Mesendoderm (in vitro differentiated cells): ENCODE results near the gene TMEM132D.

Source experiments
- DNase-seq: peaks from one replicate; pipeline ENCODE4 v3.0.0; 2013
- H2AK5ac ChIP-seq: 2 replicates; pipeline ENCODE4 v1.6.1; 2013; ENCODE audit warnings: low read length, inconsistent platforms
- H2BK120ac ChIP-seq: 2 replicates; pipeline ENCODE4 v1.6.1; 2013; ENCODE audit warnings: low read depth, mild to moderate bottlenecking, low read length, moderate library complexity, mixed read lengths
- H2BK15ac ChIP-seq: replicated peaks from 2 replicates; pipeline ENCODE4 v1.6.1; 2013; ENCODE audit warnings: low read depth, mild to moderate bottlenecking, moderate library complexity
- H2BK5ac ChIP-seq: 2 replicates; pipeline ENCODE4 v1.6.1; 2013; ENCODE audit warnings: low read length, inconsistent platforms
- H3K18ac ChIP-seq: 2 replicates; pipeline ENCODE4 v1.6.1; 2013; ENCODE audit warnings: mild to moderate bottlenecking, low read length, mixed read lengths
- H3K23ac ChIP-seq: one replicate; pipeline ENCODE4 v1.6.1; 2013; ENCODE audit warnings: low read length
- H3K27ac ChIP-seq: 2 replicates; pipeline ENCODE4 v1.5.1; 2013; ENCODE audit warnings: low read depth, mild to moderate bottlenecking, inconsistent platforms, low read length, moderate library complexity
- H3K27me3 ChIP-seq: 2 replicates; pipeline ENCODE4 v1.6.1; 2013; ENCODE audit warnings: low read length, control low read depth, mild to moderate bottlenecking, inconsistent platforms; ENCODE audit not compliant: insufficient read depth, poor library complexity
- H3K36me3 ChIP-seq: 2 replicates; pipeline ENCODE4 v1.6.1; 2013; ENCODE audit warnings: low read length, inconsistent platforms; ENCODE audit not compliant: control insufficient read depth, insufficient read depth
- H3K4ac ChIP-seq: one replicate; pipeline ENCODE4 v1.6.1; 2013; ENCODE audit warnings: low read depth, mild to moderate bottlenecking, low read length, moderate library complexity
- H3K4me1 ChIP-seq: 2 replicates; pipeline ENCODE4 v1.6.1; 2013; ENCODE audit warnings: low read depth, low read length, inconsistent platforms; ENCODE audit not compliant: control insufficient read depth
- H3K4me2 ChIP-seq: 2 replicates; pipeline ENCODE4 v1.6.1; 2013; ENCODE audit warnings: low read length
- H3K4me3 ChIP-seq: 2 replicates; pipeline ENCODE4 v1.5.1; 2013; ENCODE audit warnings: mild to moderate bottlenecking, low read length
- H3K56ac ChIP-seq: one replicate; pipeline ENCODE4 v1.6.1; 2013; ENCODE audit warnings: low read length
- H3K79me1 ChIP-seq: 2 replicates; pipeline ENCODE4 v1.6.1; 2013; ENCODE audit warnings: low read length, inconsistent platforms
- H3K79me2 ChIP-seq: 2 replicates; pipeline ENCODE4 v1.6.1; 2013; ENCODE audit warnings: mild to moderate bottlenecking, low read length; ENCODE audit not compliant: control insufficient read depth, insufficient read depth
- H3K9ac ChIP-seq: 2 replicates; pipeline ENCODE4 v1.6.1; 2013; ENCODE audit warnings: low read length, inconsistent platforms
- H4K5ac ChIP-seq: one replicate; pipeline ENCODE4 v1.6.1; 2013; ENCODE audit warnings: low read length
- H4K8ac ChIP-seq: one replicate; pipeline ENCODE4 v1.6.1; 2013; ENCODE audit warnings: low read depth, mild to moderate bottlenecking, control low read depth, low read length, moderate library complexity
- WGBS: extraction: QIAGEN DNeasy Blood & Tissue Kit; methylation state at CpG from one replicate; pipeline ENCODE4 v1.1.7; 2013; ENCODE audit warnings: low lambda C conversion rate, missing lambda C conversion rate; ENCODE audit not compliant: insufficient coverage; ENCODE audit errors: extremely low coverage; 5-methylcytosine and 5-hydroxymethylcytosine counted together

Gene TMEM132D

DNA sequence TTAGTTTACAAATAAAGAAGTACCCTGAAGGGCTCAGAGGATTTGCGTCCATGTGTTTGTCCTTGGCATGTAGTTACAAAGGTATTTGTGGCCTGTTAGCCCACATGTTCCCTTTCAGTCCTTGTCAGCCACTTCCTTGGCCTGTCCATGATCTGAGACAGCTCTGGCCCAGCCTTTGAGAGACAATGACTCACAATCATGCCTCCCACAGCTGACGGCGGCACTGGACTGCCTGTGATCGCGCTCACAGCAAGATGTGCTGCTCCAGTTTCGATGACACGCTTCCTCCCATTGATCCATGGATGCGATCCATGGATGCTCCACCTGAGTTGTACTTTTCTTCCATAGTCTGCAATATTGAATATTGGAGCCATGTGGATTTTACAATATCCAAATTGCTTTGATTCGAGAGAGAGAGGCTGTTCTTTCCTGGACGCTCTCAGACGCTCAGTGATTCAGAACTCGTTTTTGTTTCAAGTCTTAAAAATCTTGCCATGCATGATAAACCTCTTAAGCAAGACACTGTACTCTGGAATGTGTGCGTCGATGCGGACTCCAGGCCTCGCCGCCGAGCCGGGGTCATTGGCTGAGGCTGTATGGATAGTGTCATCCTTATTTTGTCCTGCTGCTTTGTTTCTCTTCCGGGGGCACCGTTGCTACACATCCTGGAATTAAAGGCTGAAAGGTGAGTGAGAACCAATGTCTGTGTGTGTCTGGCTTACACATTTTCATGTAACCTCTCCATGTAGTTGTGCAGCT lies 830.5 kb downstream of the TMEM132D start:
- no peak overlapping the region for H2BK15ac ChIP-seq
- DNase-seq: no peak
- H3K4me1 ChIP-seq: no peaks in the 10 kb centered on the region
- H3K4me2 ChIP-seq: no peak overlapping the region
- no peak overlapping the region for H3K4me3 ChIP-seq
- no peak overlapping the region for H4K8ac ChIP-seq
- no peak overlapping the region for H3K23ac ChIP-seq
- no peaks in the 10 kb centered on the region for H3K36me3 ChIP-seq
- H3K4ac ChIP-seq: no peak overlapping the region
- H3K56ac ChIP-seq: no peak overlapping the region
- H4K5ac ChIP-seq: no peak overlapping the region
- no peaks in the 10 kb centered on the region for H3K79me2 ChIP-seq
- no peak overlapping the region for H3K9ac ChIP-seq
- H2BK120ac ChIP-seq: no peak overlapping the region
- H3K27me3 ChIP-seq: no peaks in the 10 kb centered on the region
- H2AK5ac ChIP-seq: no peak overlapping the region
- no peak overlapping the region for H3K18ac ChIP-seq
- no peak overlapping the region for H3K27ac ChIP-seq
- H3K79me1 ChIP-seq: no peaks in the 10 kb centered on the region
- no peak overlapping the region for H2BK5ac ChIP-seq
- no CpG with 5 or more reads among the region's 21 CpGs for WGBS

DNA sequence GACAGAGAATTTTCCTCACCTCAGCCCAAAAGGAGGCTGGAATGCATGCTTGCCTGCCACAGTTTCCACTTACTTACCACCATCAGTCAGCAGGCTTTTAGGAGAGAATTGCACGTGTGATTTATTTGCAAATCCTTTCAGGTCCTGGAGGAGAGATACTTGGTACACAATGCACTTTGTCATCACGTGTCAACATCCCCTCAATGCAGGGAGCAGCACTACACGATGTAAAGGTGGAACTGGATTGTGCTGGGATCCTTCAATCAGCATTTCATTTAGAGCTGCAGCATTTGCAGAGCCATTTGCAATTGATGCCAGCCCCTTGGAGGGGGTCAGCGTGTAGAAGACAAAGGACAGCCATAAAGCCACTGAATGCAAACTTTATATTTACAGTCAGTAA lies 832.5 kb downstream of the TMEM132D start:
- H3K4me2 ChIP-seq: no peak overlapping the region
- no peak overlapping the region for H2AK5ac ChIP-seq
- H3K9ac ChIP-seq: no peak overlapping the region
- no peak overlapping the region for H3K4me3 ChIP-seq
- DNase-seq: no peak
- H2BK5ac ChIP-seq: no peak overlapping the region
- H3K4me1 ChIP-seq: no peaks in the 10 kb centered on the region
- no peak overlapping the region for H2BK15ac ChIP-seq
- no peak overlapping the region for H3K27ac ChIP-seq
- H3K79me2 ChIP-seq: no peaks in the 10 kb centered on the region
- no peak overlapping the region for H4K5ac ChIP-seq
- H3K27me3 ChIP-seq: no peaks in the 10 kb centered on the region
- no peak overlapping the region for H3K56ac ChIP-seq
- no peak overlapping the region for H2BK120ac ChIP-seq
- no peak overlapping the region for H3K4ac ChIP-seq
- no peak overlapping the region for H3K18ac ChIP-seq
- H4K8ac ChIP-seq: no peak overlapping the region
- H3K79me1 ChIP-seq: no peaks in the 10 kb centered on the region
- no CpG with 5 or more reads among the region's 4 CpGs for WGBS
- no peak overlapping the region for H3K23ac ChIP-seq
- no peaks in the 10 kb centered on the region for H3K36me3 ChIP-seq

GRCh38 chr12:129069886-129070285 lies 833.9 kb downstream of the TMEM132D start:
- WGBS: no CpG with 5 or more reads among the region's 15 CpGs

GRCh38 chr12:129068684-129069083 lies 835.1 kb downstream of the TMEM132D start:
- no peak overlapping the region for H3K4me3 ChIP-seq
- no CpG with 5 or more reads among the region's 10 CpGs for WGBS
- no peak overlapping the region for H2AK5ac ChIP-seq
- no peak overlapping the region for H3K23ac ChIP-seq
- H3K4me1 ChIP-seq: no peaks in the 10 kb centered on the region
- H4K8ac ChIP-seq: no peak overlapping the region
- no peak overlapping the region for H3K9ac ChIP-seq
- H4K5ac ChIP-seq: no peak overlapping the region
- H2BK120ac ChIP-seq: no peak overlapping the region
- H3K79me2 ChIP-seq: no peaks in the 10 kb centered on the region
- no peak overlapping the region for H3K4ac ChIP-seq
- H3K18ac ChIP-seq: no peak overlapping the region
- no peak for DNase-seq
- no peak overlapping the region for H2BK5ac ChIP-seq
- no peak overlapping the region for H3K27ac ChIP-seq
- H3K56ac ChIP-seq: no peak overlapping the region
- no peaks in the 10 kb centered on the region for H3K36me3 ChIP-seq
- no peaks in the 10 kb centered on the region for H3K27me3 ChIP-seq
- no peak overlapping the region for H2BK15ac ChIP-seq
- H3K4me2 ChIP-seq: no peak overlapping the region
- no peaks in the 10 kb centered on the region for H3K79me1 ChIP-seq

More at GRCh38 chr12:129069886-129070285, 833.9 kb downstream of the TMEM132D start:
- Histone ChIP-seq H3K79me2 (no peaks in the 10 kb centered on the region), H2BK15ac (no peak overlapping the region), H4K8ac (no peak overlapping the region), H2AK5ac (no peak overlapping the region), H3K4me3 (no peak overlapping the region), H3K36me3 (no peaks in the 10 kb centered on the region), H3K23ac (no peak overlapping the region), H3K27ac (no peak overlapping the region), H3K79me1 (no peaks in the 10 kb centered on the region), H2BK5ac (no peak overlapping the region), H3K56ac (no peak overlapping the region), H3K18ac (no peak overlapping the region), H3K9ac (no peak overlapping the region), H3K27me3 (no peaks in the 10 kb centered on the region), H3K4me2 (no peak overlapping the region), H3K4me1 (no peaks in the 10 kb centered on the region), H3K4ac (no peak overlapping the region), H4K5ac (no peak overlapping the region), H2BK120ac (no peak overlapping the region)
- DNase-seq: peak; percentile 72

DNA sequence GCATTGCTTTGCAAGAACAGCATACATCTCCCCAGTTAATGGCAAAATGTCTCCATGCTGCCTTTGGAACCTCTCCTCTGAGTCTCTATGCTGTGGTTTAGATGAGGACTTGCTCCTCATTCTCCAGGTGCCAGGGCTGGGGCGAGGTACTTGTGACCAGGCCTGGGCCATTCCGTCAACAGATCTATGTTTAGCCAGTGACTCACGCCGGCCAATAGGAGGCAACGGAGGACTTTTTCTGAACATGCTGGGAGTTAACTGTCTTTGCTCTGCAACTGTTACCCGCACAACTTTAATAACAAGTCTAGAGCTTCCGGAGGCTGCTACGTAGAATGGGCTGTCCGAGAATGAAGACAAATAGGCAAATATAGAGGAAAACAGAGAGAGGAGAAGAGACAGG lies 836.3 kb downstream of the TMEM132D start:
- no peaks in the 10 kb centered on the region for H3K36me3 ChIP-seq
- no CpG with 5 or more reads among the region's 9 CpGs for WGBS
- H2BK5ac ChIP-seq: no peak overlapping the region
- no peaks in the 10 kb centered on the region for H3K79me2 ChIP-seq
- no peaks in the 10 kb centered on the region for H3K27me3 ChIP-seq
- DNase-seq: peak; percentile 63
- no peak overlapping the region for H4K5ac ChIP-seq
- no peak overlapping the region for H3K23ac ChIP-seq
- H4K8ac ChIP-seq: no peak overlapping the region
- no peaks in the 10 kb centered on the region for H3K79me1 ChIP-seq
- no peak overlapping the region for H3K27ac ChIP-seq
- H3K9ac ChIP-seq: no peak overlapping the region
- H2BK120ac ChIP-seq: no peak overlapping the region
- H3K4me3 ChIP-seq: no peak overlapping the region
- no peak overlapping the region for H3K4ac ChIP-seq
- H2BK15ac ChIP-seq: no peak overlapping the region
- H3K56ac ChIP-seq: no peak overlapping the region
- no peak overlapping the region for H3K4me2 ChIP-seq
- no peaks in the 10 kb centered on the region for H3K4me1 ChIP-seq
- H2AK5ac ChIP-seq: no peak overlapping the region
- no peak overlapping the region for H3K18ac ChIP-seq
